A673 (cell line): ENCODE data around the gene UEVLD.

ENCODE experiments used
- EZH2 ChIP-seq: fragments of 200-600 bp; sonication (generic); IDR thresholded peaks from 2 replicates; pipeline ENCODE4 v1.6.1; 2017; ENCODE audit warnings: borderline replicate concordance, low read depth, mild to moderate bottlenecking, mixed read lengths, antibody characterized with exemption, low read length; ENCODE audit not compliant: poor library complexity, severe bottlenecking
- TF ChIP-seq, protein P1 (sequence below): fragments of 300-800, 200-600 bp; sonication (generic); conservative IDR thresholded peaks from 2 replicates; pipeline ENCODE4 v1.5.1; 2017; ENCODE audit warnings: low read depth, mild to moderate bottlenecking, antibody characterized with exemption, low read length, moderate library complexity, mixed read lengths

DNA sequence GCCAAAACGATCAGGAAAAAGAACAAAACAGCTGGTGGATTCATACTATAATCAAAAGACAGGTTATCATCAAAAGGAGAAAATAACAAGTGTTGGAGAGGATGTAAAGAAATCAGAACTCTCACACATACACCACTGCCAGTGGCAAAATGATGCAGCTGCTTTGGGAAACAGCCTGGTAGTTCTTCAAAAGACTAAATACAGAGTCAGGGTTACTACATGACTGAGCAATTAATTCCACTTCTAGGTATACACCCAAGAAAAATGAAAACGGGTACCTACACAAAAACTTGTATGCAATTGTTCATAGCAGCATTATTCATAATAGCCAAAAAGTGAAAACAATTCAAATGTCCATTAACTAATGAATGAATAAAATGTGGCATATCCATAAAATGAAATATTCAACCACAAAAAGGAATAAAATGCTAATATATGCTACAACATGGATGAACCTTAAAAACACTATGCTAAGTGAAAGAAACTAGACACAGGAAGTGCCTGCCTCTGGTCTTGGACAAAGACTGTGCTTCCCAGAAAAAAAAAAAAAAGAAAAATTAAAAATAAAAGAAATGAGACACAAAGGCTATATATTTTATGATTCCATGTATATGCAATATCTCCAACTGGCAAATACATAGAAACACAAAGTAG lies 8.3 kb downstream of the UEVLD start:
- TF ChIP-seq, protein P1, sequence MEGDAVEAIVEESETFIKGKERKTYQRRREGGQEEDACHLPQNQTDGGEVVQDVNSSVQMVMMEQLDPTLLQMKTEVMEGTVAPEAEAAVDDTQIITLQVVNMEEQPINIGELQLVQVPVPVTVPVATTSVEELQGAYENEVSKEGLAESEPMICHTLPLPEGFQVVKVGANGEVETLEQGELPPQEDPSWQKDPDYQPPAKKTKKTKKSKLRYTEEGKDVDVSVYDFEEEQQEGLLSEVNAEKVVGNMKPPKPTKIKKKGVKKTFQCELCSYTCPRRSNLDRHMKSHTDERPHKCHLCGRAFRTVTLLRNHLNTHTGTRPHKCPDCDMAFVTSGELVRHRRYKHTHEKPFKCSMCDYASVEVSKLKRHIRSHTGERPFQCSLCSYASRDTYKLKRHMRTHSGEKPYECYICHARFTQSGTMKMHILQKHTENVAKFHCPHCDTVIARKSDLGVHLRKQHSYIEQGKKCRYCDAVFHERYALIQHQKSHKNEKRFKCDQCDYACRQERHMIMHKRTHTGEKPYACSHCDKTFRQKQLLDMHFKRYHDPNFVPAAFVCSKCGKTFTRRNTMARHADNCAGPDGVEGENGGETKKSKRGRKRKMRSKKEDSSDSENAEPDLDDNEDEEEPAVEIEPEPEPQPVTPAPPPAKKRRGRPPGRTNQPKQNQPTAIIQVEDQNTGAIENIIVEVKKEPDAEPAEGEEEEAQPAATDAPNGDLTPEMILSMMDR: no peak
- TF ChIP-seq EZH2: no peak
